Neural progenitor cell (in vitro differentiated cells): ENCODE results near the gene CYP2S1. TPM values are rescaled to one million over a fixed set of nuclear protein-coding genes. Genes with fewer than 3 reads are reported as not detected.
A peak's percentile ranks its signal among the peaks of the same experiment; 100 is the strongest.

Experiments
- DNase-seq: peaks from one replicate; pipeline ENCODE4 v3.0.0-alpha.2; 2016; ENCODE audit warnings: low spot score
- H2AFZ ChIP-seq: fragments of 200-600 bp; sonication (generic); replicated peaks from 2 replicates; pipeline ENCODE4 v1.6.1; 2016; ENCODE audit warnings: antibody characterized with exemption
- H3F3A ChIP-seq: fragments of 200-600 bp; sonication (generic); 2 replicates; pipeline ENCODE4 v1.6.1; 2016; ENCODE audit warnings: antibody characterized with exemption, low read depth
- H3K27ac ChIP-seq: fragments of 200-600 bp; sonication (generic); 2 replicates; pipeline ENCODE4 v1.5.1; 2016; ENCODE audit warnings: mild to moderate bottlenecking
- H3K27me3 ChIP-seq: fragments of 200-600 bp; sonication (generic); 2 replicates; pipeline ENCODE4 v1.6.1; 2016; ENCODE audit warnings: mild to moderate bottlenecking, moderate library complexity
- H3K36me3 ChIP-seq: fragments of 200-600 bp; sonication (generic); 2 replicates; pipeline ENCODE4 v1.5.1; 2016
- H3K4me1 ChIP-seq: fragments of 200-600 bp; sonication (generic); 2 replicates; pipeline ENCODE4 v1.6.1; 2016; ENCODE audit warnings: mixed run types
- H3K4me2 ChIP-seq: fragments of 200-600 bp; sonication (generic); 2 replicates; pipeline ENCODE4 v1.6.1; 2016
- H3K4me3 ChIP-seq: fragments of 200-600 bp; sonication (generic); 2 replicates; pipeline ENCODE4 v1.5.1; 2016
- H3K79me2 ChIP-seq: fragments of 200-600 bp; sonication (generic); 2 replicates; pipeline ENCODE4 v1.6.1; 2016; ENCODE audit warnings: low read depth
- H3K9ac ChIP-seq: fragments of 200-600 bp; sonication (generic); 2 replicates; pipeline ENCODE4 v1.6.1; 2016
- H3K9me3 ChIP-seq: fragments of 200-600 bp; sonication (generic); 2 replicates; pipeline ENCODE4 v1.5.1; 2016; ENCODE audit warnings: low read depth
- H4K20me1 ChIP-seq: fragments of 200-600 bp; sonication (generic); 2 replicates; pipeline ENCODE4 v1.6.1; 2016; ENCODE audit warnings: low read depth
- H3K27ac Mint-ChIP-seq: 3 replicates; pipeline ENCODE4 v1.8.0; 2021; ENCODE audit warnings: mixed read lengths
- H3K27me3 Mint-ChIP-seq: 2 replicates; pipeline ENCODE4 v1.8.0; 2022; ENCODE audit warnings: low read depth, mild to moderate bottlenecking, inconsistent platforms, moderate library complexity, mixed read lengths; ENCODE audit not compliant: insufficient read depth
- H3K36me3 Mint-ChIP-seq: 3 replicates; pipeline ENCODE4 v1.8.0; 2021; ENCODE audit warnings: mixed read lengths
- H3K4me1 Mint-ChIP-seq: 3 replicates; pipeline ENCODE4 v1.8.0; 2021; ENCODE audit warnings: mixed read lengths
- H3K4me3 Mint-ChIP-seq: 3 replicates; pipeline ENCODE4 v1.8.0; 2021; ENCODE audit warnings: mild to moderate bottlenecking, moderate library complexity, mixed read lengths
- H3K9me3 Mint-ChIP-seq: 3 replicates; pipeline ENCODE4 v1.8.0; 2020; ENCODE audit warnings: mixed read lengths
- EZH2 ChIP-seq: fragments of 200-600 bp; sonication (generic); IDR thresholded peaks from 2 replicates; pipeline ENCODE4 v1.6.1; 2017; ENCODE audit warnings: antibody characterized with exemption, mild to moderate bottlenecking, moderate library complexity
- EZH2phosphoT487 ChIP-seq: fragments of 200-600 bp; sonication (generic); IDR thresholded peaks from 2 replicates; pipeline ENCODE4 v1.6.1; 2017; ENCODE audit warnings: antibody characterized with exemption
- total RNA-seq: library from RNA; depleted of rRNA; stranded (reverse); fragments of >200 nt; gene quantifications from 2 replicates; pipeline ENCODE4 v1.2.3, GENCODE V29; 2015; ENCODE audit warnings: low replicate concordance
- TF ChIP-seq, protein P1 (sequence below): fragments of 200-600 bp; sonication (generic); IDR thresholded peaks from 2 replicates; pipeline ENCODE4 v1.5.1; 2017; ENCODE audit warnings: antibody characterized with exemption, mild to moderate bottlenecking

The CYP2S1 gene
- total RNA-seq, 1 donor from 2014 or later, result 2.0 TPM

- H3K9me3 ChIP-seq, result no peaks in the 10 kb centered on the region
- H3K79me2 ChIP-seq, result peaks cover 38% of the 10 kb centered on the region
- peaks cover 33% of the 10 kb centered on the region for H3K27me3 Mint-ChIP-seq
- H3F3A ChIP-seq, result peaks cover 14% of the 10 kb centered on the region
- no peak overlapping the region for H3K4me2 ChIP-seq
- H3K27ac Mint-ChIP-seq, result peak overlapping the region; percentile 29
- H3K9ac ChIP-seq, result no peak overlapping the region
- H2AFZ ChIP-seq, result no peak overlapping the region
- H3K4me3 Mint-ChIP-seq, result no peak overlapping the region
- H3K4me3 ChIP-seq, result no peak overlapping the region
- H3K4me1 Mint-ChIP-seq, result peaks cover 17% of the 10 kb centered on the region
- H3K4me1 ChIP-seq, result no peaks in the 10 kb centered on the region
- H3K36me3 Mint-ChIP-seq, result no peaks in the 10 kb centered on the region
- H3K27me3 ChIP-seq, result no peaks in the 10 kb centered on the region
- no peaks in the 10 kb centered on the region for H3K36me3 ChIP-seq
- no peaks in the 10 kb centered on the region for H4K20me1 ChIP-seq
- no peak overlapping the region for H3K27ac ChIP-seq
- no peak for DNase-seq
- H3K9me3 Mint-ChIP-seq, result no peaks in the 10 kb centered on the region
- TF ChIP-seq EZH2phosphoT487, result no peak
- TF ChIP-seq, protein P1, sequence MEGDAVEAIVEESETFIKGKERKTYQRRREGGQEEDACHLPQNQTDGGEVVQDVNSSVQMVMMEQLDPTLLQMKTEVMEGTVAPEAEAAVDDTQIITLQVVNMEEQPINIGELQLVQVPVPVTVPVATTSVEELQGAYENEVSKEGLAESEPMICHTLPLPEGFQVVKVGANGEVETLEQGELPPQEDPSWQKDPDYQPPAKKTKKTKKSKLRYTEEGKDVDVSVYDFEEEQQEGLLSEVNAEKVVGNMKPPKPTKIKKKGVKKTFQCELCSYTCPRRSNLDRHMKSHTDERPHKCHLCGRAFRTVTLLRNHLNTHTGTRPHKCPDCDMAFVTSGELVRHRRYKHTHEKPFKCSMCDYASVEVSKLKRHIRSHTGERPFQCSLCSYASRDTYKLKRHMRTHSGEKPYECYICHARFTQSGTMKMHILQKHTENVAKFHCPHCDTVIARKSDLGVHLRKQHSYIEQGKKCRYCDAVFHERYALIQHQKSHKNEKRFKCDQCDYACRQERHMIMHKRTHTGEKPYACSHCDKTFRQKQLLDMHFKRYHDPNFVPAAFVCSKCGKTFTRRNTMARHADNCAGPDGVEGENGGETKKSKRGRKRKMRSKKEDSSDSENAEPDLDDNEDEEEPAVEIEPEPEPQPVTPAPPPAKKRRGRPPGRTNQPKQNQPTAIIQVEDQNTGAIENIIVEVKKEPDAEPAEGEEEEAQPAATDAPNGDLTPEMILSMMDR, result no peak
- no peak for TF ChIP-seq EZH2
Measured at GRCh38 chr19:41195675-41196497, 2.9 kb downstream of the CYP2S1 start.

- H2AFZ ChIP-seq, result no peak overlapping the region
- H3K9ac ChIP-seq, result no peak overlapping the region
- H3K27ac ChIP-seq, result no peak overlapping the region
- no peaks in the 10 kb centered on the region for H3K9me3 ChIP-seq
- peaks cover 17% of the 10 kb centered on the region for H3K79me2 ChIP-seq
- no peaks in the 10 kb centered on the region for H3K4me1 ChIP-seq
- Mint-ChIP-seq H3K36me3 (no peaks in the 10 kb centered on the region), H3K27me3 (peaks cover 18% of the 10 kb centered on the region), H3K4me1 (peaks cover 7% of the 10 kb centered on the region), H3K9me3 (no peaks in the 10 kb centered on the region), H3K4me3 (no peak overlapping the region), H3K27ac (no peak overlapping the region)
- no peaks in the 10 kb centered on the region for H4K20me1 ChIP-seq
- no peak overlapping the region for H3K4me2 ChIP-seq
- H3K4me3 ChIP-seq, result no peak overlapping the region
- TF ChIP-seq, protein P1, result no peak
- no peak for TF ChIP-seq EZH2phosphoT487
- no peak for TF ChIP-seq EZH2
- no peaks in the 10 kb centered on the region for H3K27me3 ChIP-seq
- H3K36me3 ChIP-seq, result no peaks in the 10 kb centered on the region
- H3F3A ChIP-seq, result no peaks in the 10 kb centered on the region
- no peak for DNase-seq
Measured at GRCh38 chr19:41198559-41198958, 5.5 kb downstream of the CYP2S1 start.

- no peaks in the 10 kb centered on the region for H3K9me3 Mint-ChIP-seq
- Histone ChIP-seq H3K4me3 (no peak overlapping the region), H2AFZ (no peak overlapping the region), H3K9me3 (no peaks in the 10 kb centered on the region), H3F3A (peaks cover 4% of the 10 kb centered on the region), H3K27me3 (no peaks in the 10 kb centered on the region), H3K9ac (no peak overlapping the region), H3K79me2 (no peaks in the 10 kb centered on the region), H3K36me3 (no peaks in the 10 kb centered on the region), H3K27ac (no peak overlapping the region), H4K20me1 (no peaks in the 10 kb centered on the region), H3K4me1 (no peaks in the 10 kb centered on the region), H3K4me2 (no peak overlapping the region)
- H3K27ac Mint-ChIP-seq, result no peak overlapping the region
- peaks cover 8% of the 10 kb centered on the region for H3K4me1 Mint-ChIP-seq
- DNase-seq, result no peak
- H3K27me3 Mint-ChIP-seq, result peaks cover 14% of the 10 kb centered on the region
- TF ChIP-seq EZH2 (no peak), EZH2phosphoT487 (no peak)
- TF ChIP-seq, protein P1, result no peak
- H3K36me3 Mint-ChIP-seq, result no peaks in the 10 kb centered on the region
- no peak overlapping the region for H3K4me3 Mint-ChIP-seq
Measured at GRCh38 chr19:41203371-41203770, 10.4 kb downstream of the CYP2S1 start.
